ENCODE results near the gene TMEM161A.
A peak's percentile ranks its signal among the peaks of the same experiment; 100 is the strongest.
"Not testable (repeated sequence)": the region's sequence is repeated elsewhere in the genome, so short reads cannot be mapped to it uniquely, and the experiment has no call there.

TMEM161A gene

GRCh38 chr19:19102566-19102965, 35.7 kb downstream of the TMEM161A start:
- CTCF ChIA-PET; H3K9me3 ChIP-seq (ENCODE audit: control insufficient read depth, insufficient read depth, low read depth, low read length); POLR2A ChIA-PET: not testable (repeated sequence)

More at GRCh38 chr19:19102566-19102965, 35.7 kb downstream of the TMEM161A start:
- not testable (repeated sequence) for H3K4me1 ChIP-seq (ENCODE audit: control insufficient read depth, insufficient read depth, low read length); H3K36me3 ChIP-seq (ENCODE audit: control insufficient read depth in 2 of 2, insufficient read depth in 1 of 2, low read length in 2 of 2); H3K4me3 ChIP-seq (ENCODE audit: low read depth, low read length); H3K27ac ChIP-seq (ENCODE audit: extremely low read depth, low read depth, low read length)
- peak; percentile 70 for TF ChIP-seq ZNF623 (tag by site-specific recombination; IDR thresholded peaks at IDR 0.05)
- peak; percentile 72 for TF ChIP-seq ZBTB8A (tag by site-specific recombination; IDR thresholded peaks at IDR 0.05)
- TF ChIP-seq ZNF354C (tag by site-specific recombination; IDR thresholded peaks at IDR 0.05; ENCODE audit: borderline replicate concordance, low read depth), result 0 out of 2 replicates have a peak, but pooled peaks have one; percentile 26
- peak; percentile 54; the same call in 1 of the 2 replicates for TF ChIP-seq ZNF292 (tag by site-specific recombination; IDR thresholded peaks at IDR 0.05; ENCODE audit: borderline replicate concordance, low read depth)
- 0 out of 2 replicates have a peak, but pooled peaks have one; percentile 27 for TF ChIP-seq ZXDB (tag by site-specific recombination; IDR thresholded peaks at IDR 0.05)
- peak; percentile 50; the same call in 1 of the 2 replicates for TF ChIP-seq ZNF140 (tag by site-specific recombination; IDR thresholded peaks at IDR 0.05)
- 0 out of 2 replicates have a peak, but pooled peaks have one; percentile 18 for TF ChIP-seq ZNF664 (tag by site-specific recombination; IDR thresholded peaks at IDR 0.05)
- peak; percentile 94 for TF ChIP-seq ZNF394 (tag by site-specific recombination; IDR thresholded peaks at IDR 0.05; ENCODE audit: borderline replicate concordance)
- peak; percentile 47 for TF ChIP-seq ZNF529 (tag by site-specific recombination; IDR thresholded peaks at IDR 0.05; ENCODE audit: insufficient replicate concordance)
- TF ChIP-seq KLF7 (tag by site-specific recombination; IDR thresholded peaks at IDR 0.05; ENCODE audit: borderline replicate concordance), result peak; percentile 43; the same call in 1 of the 2 replicates
- TF ChIP-seq ZNF202 (tag by site-specific recombination; IDR thresholded peaks at IDR 0.05; ENCODE audit: borderline replicate concordance), result peak; percentile 60; the same call in 1 of the 2 replicates
- TF ChIP-seq ZNF560 (tag by site-specific recombination; IDR thresholded peaks at IDR 0.05; ENCODE audit: borderline replicate concordance), result peak; percentile 46; the same call in 1 of the 2 replicates
- peak; percentile 53; the same call in 1 of the 2 replicates for TF ChIP-seq REST (tag by site-specific recombination; IDR thresholded peaks at IDR 0.05)
- peak; percentile 67 for TF ChIP-seq ZNF555 (tag by site-specific recombination; conservative IDR thresholded peaks at IDR 0.05)
- peak; percentile 83 for TF ChIP-seq ZNF426 (tag by site-specific recombination; IDR thresholded peaks at IDR 0.05)
- TF ChIP-seq ZNF518A (tag by site-specific recombination; conservative IDR thresholded peaks at IDR 0.05; ENCODE audit: low read depth), result peak; percentile 89
- 0 out of 2 replicates have a peak, but pooled peaks have one; percentile 65 for TF ChIP-seq ZNF266 (tag by site-specific recombination; IDR thresholded peaks at IDR 0.05; ENCODE audit: low read depth)
- peak; percentile 74 for TF ChIP-seq ZBTB11 (tag by site-specific recombination; conservative IDR thresholded peaks at IDR 0.05; ENCODE audit: low read depth)
- TF ChIP-seq ZNF510 (tag by site-specific recombination; IDR thresholded peaks at IDR 0.05; ENCODE audit: insufficient replicate concordance), result peak; percentile 47
- peak; percentile 25; the same call in 1 of the 2 replicates for TF ChIP-seq ZNF654 (tag by site-specific recombination; IDR thresholded peaks at IDR 0.05; ENCODE audit: low read depth)
- peak; percentile 22; the same call in 1 of the 2 replicates for TF ChIP-seq ZNF433 (tag by site-specific recombination; IDR thresholded peaks at IDR 0.05; ENCODE audit: low read depth)

Data from HEK293 (cell line).